Epithelial cell of esophagus (primary cell): ENCODE measurements around the gene ZC3H10.
"Not testable (repeated sequence)": the region's sequence is repeated elsewhere in the genome, so short reads cannot be mapped to it uniquely, and the experiment has no call there.

Experiments used
- DNase-seq: peaks from one replicate; pipeline ENCODE4 v3.0.0; 2010; ENCODE audit warnings: low read depth
- H3K4me3 ChIP-seq: 2 replicates; pipeline ENCODE4 v1.5.1; 2011; ENCODE audit warnings: mild to moderate bottlenecking, low read length, control low read depth
- CTCF ChIP-seq: IDR thresholded peaks from 2 replicates; pipeline ENCODE4 v1.5.1; 2011; ENCODE audit warnings: low read depth, mild to moderate bottlenecking, low read length, control low read depth, inconsistent platforms; ENCODE audit not compliant: insufficient read depth; ENCODE audit errors: missing control alignments

ZC3H10 gene

GRCh38 chr12:56117778-56118687, at the start of gene ZC3H10:
Gene ZC3H10 (plus strand): TSS chr12:56118266. CDS start chr12:56120563, 2,297 bp downstream.
- peak; percentile 99 for DNase-seq
- peak; percentile 56 for TF ChIP-seq CTCF
- H3K4me3 ChIP-seq, result peak within 1 kb of the TSS; percentile 92

- no peak overlapping the region for H3K4me3 ChIP-seq
- TF ChIP-seq CTCF, result no peak
- DNase-seq, result peak; percentile 83
Observed at GRCh38 chr12:56071648-56072047, 46.4 kb upstream of the ZC3H10 start.

- DNase-seq, result no peak
- no peak overlapping the region for H3K4me3 ChIP-seq
- no peak for TF ChIP-seq CTCF
Observed at GRCh38 chr12:56074396-56074795, 43.7 kb upstream of the ZC3H10 start.

GRCh38 chr12:56077966-56078365, 40.1 kb upstream of the ZC3H10 start:
- not testable (repeated sequence) for DNase-seq, H3K4me3 ChIP-seq

GRCh38 chr12:56078427-56078826, 39.6 kb upstream of the ZC3H10 start:
- TF ChIP-seq CTCF, result no peak
- H3K4me3 ChIP-seq, result no peak overlapping the region
- no peak for DNase-seq

- peak; percentile 86 for TF ChIP-seq CTCF
- peak overlapping the region; percentile 90 for H3K4me3 ChIP-seq
- DNase-seq, result peak; percentile 90
Observed at GRCh38 chr12:56078931-56079722, 38.9 kb upstream of the ZC3H10 start.
